Purkinje cell (primary cell): Measurements from ENCODE around the gene SLC5A10. TPM values are rescaled to one million over a fixed set of nuclear protein-coding genes. Genes with fewer than 3 reads are reported as not detected.

ENCODE experiments used
- polyA plus RNA-seq: library from polyadenylated mRNA; unstranded; fragments of >200 nt; fragmentation: Nextera tagmentation; gene quantifications from 2 replicates; pipeline ENCODE4 v1.2.1, GENCODE V29; 2014

Gene SLC5A10
- polyA plus RNA-seq, result not detected in 2 replicates

DNA sequence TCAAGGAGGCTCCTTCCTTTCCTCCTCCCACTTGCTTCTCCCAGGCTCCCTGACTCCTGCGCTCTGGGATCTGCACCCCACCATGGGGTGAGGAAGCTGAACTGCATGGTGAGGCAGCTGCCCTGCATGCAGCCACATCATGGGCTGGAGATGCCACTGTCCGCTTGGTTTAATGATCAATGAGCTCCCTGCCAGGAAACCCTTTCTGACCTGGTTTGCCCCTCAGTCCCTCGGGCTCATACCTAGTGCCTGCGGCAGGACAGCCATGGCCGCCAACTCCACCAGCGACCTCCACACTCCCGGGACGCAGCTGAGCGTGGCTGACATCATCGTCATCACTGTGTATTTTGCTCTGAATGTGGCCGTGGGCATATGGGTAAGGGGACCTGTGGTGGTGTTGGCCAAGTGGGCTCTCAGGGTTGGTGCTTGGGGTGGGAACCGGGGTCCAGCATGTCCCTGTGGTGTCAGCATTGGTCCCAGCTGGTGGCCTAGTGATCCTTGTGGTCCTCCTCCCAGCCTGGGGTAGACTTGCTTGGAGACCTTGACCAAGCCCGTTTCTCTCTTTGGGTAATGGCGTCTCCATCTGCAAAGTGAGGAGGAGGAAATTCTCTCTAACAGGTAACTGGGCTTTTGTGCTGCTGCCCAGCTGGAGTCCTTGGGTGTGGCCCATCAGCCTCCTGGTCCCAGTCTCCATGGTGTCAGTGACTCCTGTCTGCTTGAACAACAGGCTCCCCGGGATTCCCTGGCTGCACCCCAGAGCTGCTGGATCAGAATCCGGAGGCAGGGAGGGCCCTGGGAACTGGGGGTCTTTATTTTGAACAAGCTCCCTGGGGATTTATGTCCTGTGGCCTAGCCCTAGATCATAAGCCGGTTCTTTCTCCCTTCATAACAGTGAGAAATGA, at the start of gene SLC5A10:
Gene SLC5A10 (plus strand): TSS at position 225 of the 902 bp plus-strand sequence. CDS start 41 bp downstream, at position 266.

DNA sequence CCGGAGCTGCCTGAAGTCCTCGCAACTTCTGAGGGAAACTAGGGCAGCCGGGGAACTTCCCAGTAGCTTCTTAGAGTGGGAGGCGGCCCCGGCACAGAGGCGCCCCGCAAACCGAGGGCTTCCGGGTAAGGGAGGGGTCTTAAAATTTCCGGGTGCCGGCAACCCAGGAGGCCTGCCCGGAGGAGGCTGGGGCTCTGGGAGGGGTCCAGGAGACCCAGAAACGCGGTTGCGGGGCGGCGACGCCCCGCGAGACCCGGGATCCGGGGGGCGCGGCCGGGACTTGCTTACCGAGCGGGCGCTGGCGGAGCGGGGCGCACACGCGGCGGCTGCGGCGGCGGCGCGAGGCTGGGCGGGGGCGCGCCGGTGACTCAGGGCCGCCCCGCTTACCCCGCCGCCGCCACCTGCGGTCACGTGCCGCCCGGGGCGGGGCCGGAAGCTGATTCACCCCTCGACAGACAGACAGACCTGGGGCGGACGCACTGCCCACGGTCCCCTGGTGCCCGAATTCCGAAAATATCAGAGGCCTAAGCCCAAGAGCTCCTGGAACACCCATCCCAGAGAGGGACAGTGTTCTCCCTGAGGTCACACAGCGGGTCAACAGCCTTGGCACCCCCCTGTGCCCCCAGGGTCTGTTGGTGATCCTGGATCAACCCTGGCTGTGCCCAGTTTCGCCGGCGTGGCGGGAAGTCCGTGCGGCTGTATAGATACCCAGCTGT, 52.6 kb downstream of the SLC5A10 start, which contains the start of gene FAM83G:
Gene FAM83G (minus strand): TSS at position 344 of the 716 bp plus-strand sequence. CDS start 723 bp downstream, outside the sequence.

DNA sequence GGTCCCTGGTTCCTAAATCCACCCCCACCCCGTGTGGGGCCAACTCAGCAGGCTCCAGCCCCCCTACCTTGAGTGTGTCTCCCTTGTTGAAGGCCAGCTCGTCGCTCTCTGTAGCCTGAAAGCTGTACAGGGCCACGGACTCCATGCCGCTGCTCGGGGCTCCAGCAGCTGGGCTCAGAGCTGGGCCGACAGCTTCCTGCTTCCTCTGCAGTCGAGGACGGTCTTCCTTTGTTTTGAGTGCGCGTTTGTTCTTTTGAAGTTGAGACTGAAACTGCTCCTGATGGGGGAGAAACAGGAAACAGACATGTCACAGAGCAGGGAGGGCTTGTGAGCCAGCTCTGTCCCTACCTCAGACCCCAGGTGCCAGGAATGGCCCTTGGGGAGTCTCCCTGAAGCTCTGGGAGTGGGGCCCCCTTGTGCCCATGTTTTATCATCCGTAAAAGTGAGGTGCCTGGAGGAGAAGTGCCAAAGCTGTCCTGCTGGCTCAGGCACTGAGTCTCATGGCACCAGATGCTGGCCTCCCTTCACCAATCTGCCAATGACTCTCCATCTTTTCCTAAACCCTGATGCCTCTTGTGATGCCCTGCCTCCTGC, 94.9 kb downstream of the SLC5A10 start, which contains the start of gene GRAP:
Gene GRAP (minus strand): TSS at position 176 of the 594 bp plus-strand sequence. CDS start 31 bp downstream, at position 145.

Other genes starting within 250 kb of the SLC5A10 start
- 0.28 TPM in 1 of 2 replicates, not detected in the other for gene FBXW10, start 208.1 kb upstream of the SLC5A10 start, polyA plus RNA-seq
- gene TVP23B, start 171.0 kb upstream of the SLC5A10 start, polyA plus RNA-seq, result 144 and 174 TPM in 2 replicates
- 20.1 and 23.9 TPM in 2 replicates for gene PRPSAP2, start 94.0 kb upstream of the SLC5A10 start, polyA plus RNA-seq
- not detected in 2 replicates for gene FAM83G, start 52.6 kb downstream of the SLC5A10 start, polyA plus RNA-seq
- not detected in 2 replicates for gene GRAP, start 94.8 kb downstream of the SLC5A10 start, polyA plus RNA-seq
- not detected in 2 replicates for gene GRAPL, start 175.4 kb downstream of the SLC5A10 start, polyA plus RNA-seq